Measurements from ENCODE around the gene SCGB1D2. TPM values are rescaled to one million over a fixed set of nuclear protein-coding genes. Genes with fewer than 3 reads are reported as not detected.
A peak's percentile ranks its signal among the peaks of the same experiment; 100 is the strongest.

The SCGB1D2 gene
- total and polyA plus RNA-seq, 9 of the 15 experiments (the other 6 are each of a cell fraction or from before 2014, with no cell fraction given), result not detected

DNA sequence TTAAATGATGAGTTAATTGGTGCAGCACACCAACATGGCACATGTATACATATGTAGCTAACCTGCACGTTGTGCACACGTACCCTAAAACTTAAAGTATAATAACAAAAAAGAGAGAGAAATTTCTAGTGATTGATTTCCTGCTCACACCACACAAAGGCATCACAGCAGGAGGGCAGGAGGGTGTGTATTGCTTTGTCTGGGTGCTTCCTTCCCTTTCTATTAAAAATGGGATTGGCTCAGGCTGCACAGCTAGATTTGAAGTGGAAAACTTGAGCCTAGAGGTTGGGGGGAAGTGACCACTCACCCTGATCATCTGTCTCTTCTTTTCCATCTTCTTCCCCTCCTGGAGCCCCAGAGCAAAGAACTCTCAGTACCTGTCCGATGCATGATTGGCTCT, 944 bp upstream of the SCGB1D2 start (continued):
- TF ChIP-seq, protein P1, sequence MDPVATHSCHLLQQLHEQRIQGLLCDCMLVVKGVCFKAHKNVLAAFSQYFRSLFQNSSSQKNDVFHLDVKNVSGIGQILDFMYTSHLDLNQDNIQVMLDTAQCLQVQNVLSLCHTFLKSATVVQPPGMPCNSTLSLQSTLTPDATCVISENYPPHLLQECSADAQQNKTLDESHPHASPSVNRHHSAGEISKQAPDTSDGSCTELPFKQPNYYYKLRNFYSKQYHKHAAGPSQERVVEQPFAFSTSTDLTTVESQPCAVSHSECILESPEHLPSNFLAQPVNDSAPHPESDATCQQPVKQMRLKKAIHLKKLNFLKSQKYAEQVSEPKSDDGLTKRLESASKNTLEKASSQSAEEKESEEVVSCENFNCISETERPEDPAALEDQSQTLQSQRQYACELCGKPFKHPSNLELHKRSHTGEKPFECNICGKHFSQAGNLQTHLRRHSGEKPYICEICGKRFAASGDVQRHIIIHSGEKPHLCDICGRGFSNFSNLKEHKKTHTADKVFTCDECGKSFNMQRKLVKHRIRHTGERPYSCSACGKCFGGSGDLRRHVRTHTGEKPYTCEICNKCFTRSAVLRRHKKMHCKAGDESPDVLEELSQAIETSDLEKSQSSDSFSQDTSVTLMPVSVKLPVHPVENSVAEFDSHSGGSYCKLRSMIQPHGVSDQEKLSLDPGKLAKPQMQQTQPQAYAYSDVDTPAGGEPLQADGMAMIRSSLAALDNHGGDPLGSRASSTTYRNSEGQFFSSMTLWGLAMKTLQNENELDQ (CRISPR knock-in tag; IDR thresholded peaks at IDR 0.05; ENCODE audit: borderline replicate concordance), result no peak
- no peak for TF ChIP-seq MECOM (CRISPR knock-in tag; IDR thresholded peaks at IDR 0.05)

DNA sequence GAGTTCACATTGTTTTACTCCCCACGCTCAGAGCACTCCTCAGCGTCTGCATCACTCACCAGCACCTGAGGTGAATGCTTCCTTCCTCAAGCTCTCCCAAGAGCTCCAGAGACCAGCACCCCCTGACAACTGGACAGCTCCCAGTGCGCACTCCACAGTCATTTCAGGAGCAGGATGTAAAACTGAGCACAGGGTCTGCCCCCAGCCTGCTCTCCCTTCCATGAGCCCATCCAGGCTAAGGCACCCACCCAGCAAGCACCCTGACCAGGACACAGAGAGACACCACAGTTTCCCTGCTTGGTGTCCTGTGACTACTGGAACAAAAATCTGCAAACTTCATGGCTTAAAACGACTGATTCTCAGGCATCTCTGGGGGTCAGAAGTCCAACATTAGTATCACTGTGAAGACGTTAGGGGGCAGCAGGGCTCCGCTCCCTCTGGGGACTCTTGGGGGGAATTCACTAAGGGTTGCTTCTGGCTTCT, 3.3 kb downstream of the SCGB1D2 start:
- no TSS peak for BruUV-seq (replicated peaks)
- peak; percentile 62 for FAIRE-seq
- TF ChIP-seq ZFX (CRISPR knock-in tag; IDR thresholded peaks at IDR 0.05) (no peak), SIN3A (IDR thresholded peaks at IDR 0.05; ENCODE audit: borderline replicate concordance in 2 of 2, control insufficient read depth in 1 of 2, low read depth in 2 of 2, low read length in 2 of 2) (no peak), SMC3 (conservative IDR thresholded peaks at IDR 0.05; ENCODE audit: insufficient read depth, low read depth, low read length) (0 out of 2 replicates have a peak, but pooled peaks have one; percentile 18), CXXC5 (CRISPR knock-in tag; IDR thresholded peaks at IDR 0.05) (peak; percentile 34; the same call in 1 of the 2 replicates), RAD21 (CRISPR knock-in tag; conservative IDR thresholded peaks at IDR 0.05 in 1 of 2, IDR thresholded peaks at IDR 0.05 in 1 of 2) (peak; percentile 19 to 61; a peak in 2 of 4 replicates), MIER1 (IDR thresholded peaks at IDR 0.05; ENCODE audit: low read depth) (peak; percentile 96)
- TF ChIP-seq, protein P2, sequence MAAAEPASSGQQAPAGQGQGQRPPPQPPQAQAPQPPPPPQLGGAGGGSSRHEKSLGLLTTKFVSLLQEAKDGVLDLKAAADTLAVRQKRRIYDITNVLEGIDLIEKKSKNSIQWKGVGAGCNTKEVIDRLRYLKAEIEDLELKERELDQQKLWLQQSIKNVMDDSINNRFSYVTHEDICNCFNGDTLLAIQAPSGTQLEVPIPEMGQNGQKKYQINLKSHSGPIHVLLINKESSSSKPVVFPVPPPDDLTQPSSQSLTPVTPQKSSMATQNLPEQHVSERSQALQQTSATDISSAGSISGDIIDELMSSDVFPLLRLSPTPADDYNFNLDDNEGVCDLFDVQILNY (CRISPR knock-in tag; IDR thresholded peaks at IDR 0.05), result no peak
- TF ChIP-seq, protein P3, sequence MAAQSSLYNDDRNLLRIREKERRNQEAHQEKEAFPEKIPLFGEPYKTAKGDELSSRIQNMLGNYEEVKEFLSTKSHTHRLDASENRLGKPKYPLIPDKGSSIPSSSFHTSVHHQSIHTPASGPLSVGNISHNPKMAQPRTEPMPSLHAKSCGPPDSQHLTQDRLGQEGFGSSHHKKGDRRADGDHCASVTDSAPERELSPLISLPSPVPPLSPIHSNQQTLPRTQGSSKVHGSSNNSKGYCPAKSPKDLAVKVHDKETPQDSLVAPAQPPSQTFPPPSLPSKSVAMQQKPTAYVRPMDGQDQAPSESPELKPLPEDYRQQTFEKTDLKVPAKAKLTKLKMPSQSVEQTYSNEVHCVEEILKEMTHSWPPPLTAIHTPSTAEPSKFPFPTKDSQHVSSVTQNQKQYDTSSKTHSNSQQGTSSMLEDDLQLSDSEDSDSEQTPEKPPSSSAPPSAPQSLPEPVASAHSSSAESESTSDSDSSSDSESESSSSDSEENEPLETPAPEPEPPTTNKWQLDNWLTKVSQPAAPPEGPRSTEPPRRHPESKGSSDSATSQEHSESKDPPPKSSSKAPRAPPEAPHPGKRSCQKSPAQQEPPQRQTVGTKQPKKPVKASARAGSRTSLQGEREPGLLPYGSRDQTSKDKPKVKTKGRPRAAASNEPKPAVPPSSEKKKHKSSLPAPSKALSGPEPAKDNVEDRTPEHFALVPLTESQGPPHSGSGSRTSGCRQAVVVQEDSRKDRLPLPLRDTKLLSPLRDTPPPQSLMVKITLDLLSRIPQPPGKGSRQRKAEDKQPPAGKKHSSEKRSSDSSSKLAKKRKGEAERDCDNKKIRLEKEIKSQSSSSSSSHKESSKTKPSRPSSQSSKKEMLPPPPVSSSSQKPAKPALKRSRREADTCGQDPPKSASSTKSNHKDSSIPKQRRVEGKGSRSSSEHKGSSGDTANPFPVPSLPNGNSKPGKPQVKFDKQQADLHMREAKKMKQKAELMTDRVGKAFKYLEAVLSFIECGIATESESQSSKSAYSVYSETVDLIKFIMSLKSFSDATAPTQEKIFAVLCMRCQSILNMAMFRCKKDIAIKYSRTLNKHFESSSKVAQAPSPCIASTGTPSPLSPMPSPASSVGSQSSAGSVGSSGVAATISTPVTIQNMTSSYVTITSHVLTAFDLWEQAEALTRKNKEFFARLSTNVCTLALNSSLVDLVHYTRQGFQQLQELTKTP (IDR thresholded peaks at IDR 0.05; ENCODE audit: low read depth in 1 of 2, partially characterized antibody in 2 of 2), result peak in 1 of 2 experiments; percentile 89

More for the DNA sequence above, 3.3 kb downstream of the SCGB1D2 start:
- H3K27ac ChIP-seq (ENCODE audit: extremely low read depth, low read depth, low read length), result no peak overlapping the region
- H3K9me3 ChIP-seq (replicated peaks; ENCODE audit: control insufficient read depth, insufficient read depth, low read depth, low read length), result no peaks in the 10 kb centered on the region
- no peaks in the 10 kb centered on the region for H3K9me1 ChIP-seq (ENCODE audit: control insufficient read depth, insufficient read depth, low read length)
- no peaks in the 10 kb centered on the region for H3K4me1 ChIP-seq (replicated peaks in 1 of 2; ENCODE audit: control insufficient read depth in 2 of 2, insufficient read depth in 2 of 2, low read length in 2 of 2)
- H2AFZ ChIP-seq (ENCODE audit: low read depth, low read length), result no peak overlapping the region
- H3K79me2 ChIP-seq (ENCODE audit: control insufficient read depth, insufficient read depth, low read length), result no peaks in the 10 kb centered on the region
- CTCF ChIA-PET (ENCODE audit: low intra/inter-chr PET ratio), result no interaction called here
- in situ Hi-C loops (cut with MboI) (no loop called here), intact Hi-C loops (cut with micrococcal nuclease) (loop anchor here (1.0 kb wide), 2 partner anchors 66 to 133 kb away; no protein-coding TSS in a partner anchor)
- POLR2A ChIA-PET, result no interaction called here
- no peaks in the 10 kb centered on the region for H4K20me1 ChIP-seq (replicated peaks; ENCODE audit: control insufficient read depth, insufficient read depth, low read length)
- ATAC-seq (peak; percentile 93), DNase-seq (ENCODE audit: extremely low read depth in 1 of 4, low spot score in 3 of 4) (peak; percentile 38 to 51 (median 48))
- peaks cover 0 to 7% of the 10 kb centered on the region in 2 experiments; a peak in 2 of 5 replicates for H3K27me3 ChIP-seq (ENCODE audit: control insufficient read depth in 2 of 2, insufficient read depth in 2 of 2, low read length in 2 of 2)
- no peak overlapping the region for H3K9ac ChIP-seq (ENCODE audit: insufficient read depth in 1 of 2, low read depth in 2 of 2, low read length in 2 of 2)
- WGBS (ENCODE audit: insufficient coverage, low coverage, missing lambda C conversion rate), result 0% methylated on average over 6 of the region's 6 CpGs
- no peak overlapping the region for H3K4me2 ChIP-seq (ENCODE audit: insufficient read depth, low read length)
- no peaks in the 10 kb centered on the region for H3K36me3 ChIP-seq (ENCODE audit: control insufficient read depth, insufficient read depth, low read length)
- no peak overlapping the region for H3K4me3 ChIP-seq

Data from K562 (cell line).